ENCODE results near the gene HBEGF. TPM values are rescaled to one million over a fixed set of nuclear protein-coding genes. Genes with fewer than 3 reads are reported as not detected.

The HBEGF gene
- total and polyA plus RNA-seq, 2 donors (not counting 1 experiment from before 2014, with no cell fraction given), result 0.89 to 2.4 TPM

GRCh38 chr5:140311011-140311467 lies 35.4 kb downstream of the HBEGF start:
- Histone ChIP-seq H3K4me1 (ENCODE audit: control insufficient read depth in 2 of 2, insufficient read depth in 2 of 2, low read length in 2 of 2) (no peaks in the 10 kb centered on the region), H4K20me1 (ENCODE audit: control insufficient read depth, insufficient read depth, low read length, poor library complexity, severe bottlenecking) (no peaks in the 10 kb centered on the region), H3K4me2 (replicated peaks; ENCODE audit: low read depth, low read length, poor library complexity, severe bottlenecking) (no peak overlapping the region), H3K4me3 (ENCODE audit: control extremely low read depth in 1 of 5, extremely low read depth in 1 of 5, insufficient read depth in 1 of 5, low read depth in 2 of 5, low read length in 4 of 5) (no peak overlapping the region), H3K9me3 (ENCODE audit: control extremely low read depth in 1 of 3, control insufficient read depth in 2 of 3, insufficient read depth in 1 of 3, low read length in 2 of 3) (no peaks in the 10 kb centered on the region), H3K79me2 (ENCODE audit: control insufficient read depth, insufficient read depth, low read length) (no peaks in the 10 kb centered on the region), H3K27ac (ENCODE audit: low read length in 2 of 2) (no peak overlapping the region), H3K27me3 (replicated peaks in 1 of 4; ENCODE audit: control extremely low read depth in 1 of 4, control insufficient read depth in 3 of 4, insufficient read depth in 4 of 4, low read length in 3 of 4) (no peaks in the 10 kb centered on the region), H3K9ac (ENCODE audit: low read length) (no peak overlapping the region), H3K36me3 (replicated peaks in 1 of 2; ENCODE audit: control extremely low read depth in 1 of 2, control insufficient read depth in 1 of 2, extremely low read depth in 1 of 2, insufficient read depth in 2 of 2, low read length in 1 of 2) (no peaks in the 10 kb centered on the region), H2AFZ (ENCODE audit: insufficient read depth, low read depth, low read length, poor library complexity, severe bottlenecking) (no peak overlapping the region)
- Mint-ChIP-seq H3K27me3 (peaks cover 20% of the 10 kb centered on the region), H3K9me3 (ENCODE audit: insufficient read depth) (no peaks in the 10 kb centered on the region), H3K4me1 (no peaks in the 10 kb centered on the region), H3K27ac (no peak overlapping the region), H3K4me3 (no peak overlapping the region)
- ATAC-seq (ENCODE audit: low read depth), result no peak
- no peak for TF ChIP-seq EZH2 (IDR thresholded peaks at IDR 0.05; ENCODE audit: borderline replicate concordance, insufficient read depth, low read depth, low read length, poor library complexity, severe bottlenecking)
- TF ChIP-seq CTCF (IDR thresholded peaks at IDR 0.05), result no peak
- ChIA-PET CTCF (interaction anchor here (0.6 to 1.3 kb wide), 2 partner anchors 36 to 67 kb away, joined by 4 read pairs; partner anchors contain the start of gene HBEGF), POLR2A (no interaction called here)
- intact Hi-C loops (cut with micrococcal nuclease), result no loop called here
- no CpG with 5 or more reads among the region's 5 CpGs for WGBS (ENCODE audit: insufficient coverage)
- DNase-seq, result no peak

GRCh38 chr5:140310434-140310833 lies 36.0 kb downstream of the HBEGF start:
- no peak overlapping the region for H3K4me3 Mint-ChIP-seq
- Histone ChIP-seq H4K20me1 (ENCODE audit: control insufficient read depth, insufficient read depth, low read length, poor library complexity, severe bottlenecking) (no peaks in the 10 kb centered on the region), H3K27me3 (replicated peaks in 1 of 4; ENCODE audit: control extremely low read depth in 1 of 4, control insufficient read depth in 3 of 4, insufficient read depth in 4 of 4, low read length in 3 of 4) (no peaks in the 10 kb centered on the region), H3K4me2 (replicated peaks; ENCODE audit: low read depth, low read length, poor library complexity, severe bottlenecking) (no peak overlapping the region), H3K27ac (ENCODE audit: low read length in 2 of 2) (no peak overlapping the region), H3K4me1 (ENCODE audit: control insufficient read depth in 2 of 2, insufficient read depth in 2 of 2, low read length in 2 of 2) (no peaks in the 10 kb centered on the region), H3K79me2 (ENCODE audit: control insufficient read depth, insufficient read depth, low read length) (no peaks in the 10 kb centered on the region), H3K9ac (ENCODE audit: low read length) (no peak overlapping the region), H3K36me3 (replicated peaks in 1 of 2; ENCODE audit: control extremely low read depth in 1 of 2, control insufficient read depth in 1 of 2, extremely low read depth in 1 of 2, insufficient read depth in 2 of 2, low read length in 1 of 2) (no peaks in the 10 kb centered on the region), H3K4me3 (ENCODE audit: control extremely low read depth in 1 of 5, extremely low read depth in 1 of 5, insufficient read depth in 1 of 5, low read depth in 2 of 5, low read length in 4 of 5) (no peak overlapping the region), H2AFZ (ENCODE audit: insufficient read depth, low read depth, low read length, poor library complexity, severe bottlenecking) (no peak overlapping the region), H3K9me3 (ENCODE audit: control extremely low read depth in 1 of 3, control insufficient read depth in 2 of 3, insufficient read depth in 1 of 3, low read length in 2 of 3) (no peaks in the 10 kb centered on the region)
- intact Hi-C loops (cut with micrococcal nuclease), result no loop called here
- DNase-seq, result no peak
- no peaks in the 10 kb centered on the region for H3K9me3 Mint-ChIP-seq (ENCODE audit: insufficient read depth)
- ATAC-seq (ENCODE audit: low read depth), result no peak
- TF ChIP-seq EZH2 (IDR thresholded peaks at IDR 0.05; ENCODE audit: borderline replicate concordance, insufficient read depth, low read depth, low read length, poor library complexity, severe bottlenecking) (no peak), CTCF (IDR thresholded peaks at IDR 0.05) (no peak)
- CTCF ChIA-PET, result interaction anchor here (0.6 kb wide), 1 partner anchor 66 kb away, joined by 4 read pairs; no protein-coding TSS in a partner anchor
- peaks cover 21% of the 10 kb centered on the region for H3K27me3 Mint-ChIP-seq
- no peaks in the 10 kb centered on the region for H3K4me1 Mint-ChIP-seq
- POLR2A ChIA-PET, result no interaction called here
- 88% methylated on average over 1 of the region's 2 CpGs for WGBS (ENCODE audit: insufficient coverage)
- H3K27ac Mint-ChIP-seq, result no peak overlapping the region

Measured in B cell (primary cell).